ENCODE results near the gene CCNE1. TPM values are rescaled to one million over a fixed set of nuclear protein-coding genes. Genes with fewer than 3 reads are reported as not detected.

Gene CCNE1
- total RNA-seq, 4 donors from 2014 or later: 1.5 to 5.0 (median 2.9) TPM

GRCh38 chr19:29842471-29843179 is 30.8 kb downstream of the CCNE1 start:
- peak overlapping the region in 3 of 4 donors; percentile 90 to 93 (median 90) for H3K27ac ChIP-seq

GRCh38 chr19:29843180-29844051 is 31.6 kb downstream of the CCNE1 start:
- peak overlapping the region in 3 of 4 donors; percentile 90 to 93 (median 90) for H3K27ac ChIP-seq
- ATAC-seq: no peak
- peak overlapping the region; percentile 7 to 81 for H3K4me3 ChIP-seq
- peaks cover 16% of the 10 kb centered on the region for H3K27me3 ChIP-seq
- H3K4me1 ChIP-seq: peaks cover 0 to 29% (median 16%) of the 10 kb centered on the region in 3 donors
- no peaks in the 10 kb centered on the region for H3K9me3 ChIP-seq
- TF ChIP-seq POLR2A (IDR thresholded peaks at IDR 0.05) (no peak), POLR2AphosphoS5 (IDR thresholded peaks at IDR 0.05) (no peak), EP300 (IDR thresholded peaks at IDR 0.05) (no peak)
- TF ChIP-seq, protein P1, sequence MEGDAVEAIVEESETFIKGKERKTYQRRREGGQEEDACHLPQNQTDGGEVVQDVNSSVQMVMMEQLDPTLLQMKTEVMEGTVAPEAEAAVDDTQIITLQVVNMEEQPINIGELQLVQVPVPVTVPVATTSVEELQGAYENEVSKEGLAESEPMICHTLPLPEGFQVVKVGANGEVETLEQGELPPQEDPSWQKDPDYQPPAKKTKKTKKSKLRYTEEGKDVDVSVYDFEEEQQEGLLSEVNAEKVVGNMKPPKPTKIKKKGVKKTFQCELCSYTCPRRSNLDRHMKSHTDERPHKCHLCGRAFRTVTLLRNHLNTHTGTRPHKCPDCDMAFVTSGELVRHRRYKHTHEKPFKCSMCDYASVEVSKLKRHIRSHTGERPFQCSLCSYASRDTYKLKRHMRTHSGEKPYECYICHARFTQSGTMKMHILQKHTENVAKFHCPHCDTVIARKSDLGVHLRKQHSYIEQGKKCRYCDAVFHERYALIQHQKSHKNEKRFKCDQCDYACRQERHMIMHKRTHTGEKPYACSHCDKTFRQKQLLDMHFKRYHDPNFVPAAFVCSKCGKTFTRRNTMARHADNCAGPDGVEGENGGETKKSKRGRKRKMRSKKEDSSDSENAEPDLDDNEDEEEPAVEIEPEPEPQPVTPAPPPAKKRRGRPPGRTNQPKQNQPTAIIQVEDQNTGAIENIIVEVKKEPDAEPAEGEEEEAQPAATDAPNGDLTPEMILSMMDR (IDR thresholded peaks at IDR 0.05): no peak
- H3K36me3 ChIP-seq: no peaks in the 10 kb centered on the region
- WGBS, 2 donors (ENCODE audit: low coverage in 1 of 2): 2 to 3% methylated on average over 7 to 10 of the region's 48 CpGs

More at GRCh38 chr19:29842471-29843179, 30.8 kb downstream of the CCNE1 start:
- TF ChIP-seq POLR2A (IDR thresholded peaks at IDR 0.05): no peak
- TF ChIP-seq, protein P1 (IDR thresholded peaks at IDR 0.05): no peak
- TF ChIP-seq EP300 (IDR thresholded peaks at IDR 0.05): no peak
- no peak for TF ChIP-seq POLR2AphosphoS5 (IDR thresholded peaks at IDR 0.05)
- peaks cover 0 to 29% (median 16%) of the 10 kb centered on the region in 3 donors for H3K4me1 ChIP-seq
- no peaks in the 10 kb centered on the region for H3K9me3 ChIP-seq
- ATAC-seq: no peak
- peaks cover 16% of the 10 kb centered on the region for H3K27me3 ChIP-seq
- H3K36me3 ChIP-seq: no peaks in the 10 kb centered on the region
- peak overlapping the region in 1 of 2 donors; percentile 81 for H3K4me3 ChIP-seq
- WGBS, 2 donors (ENCODE audit: low coverage in 1 of 2): 68 to 83% methylated on average over 1 to 5 of the region's 11 CpGs

GRCh38 chr19:29844891-29845573 is 33.2 kb downstream of the CCNE1 start:
- 0% methylated on average over 1 to 2 of the region's 49 CpGs for WGBS, 2 donors (ENCODE audit: low coverage in 1 of 2)
- Histone ChIP-seq H3K9me3 (no peaks in the 10 kb centered on the region), H3K4me3 (peak overlapping the region; percentile 76 to 81), H3K27me3 (peaks cover 2% of the 10 kb centered on the region), H3K27ac (peak overlapping the region; percentile 54 to 93 (median 90)), H3K4me1 (peaks cover 0 to 29% (median 16%) of the 10 kb centered on the region in 3 donors), H3K36me3 (no peaks in the 10 kb centered on the region)
- ATAC-seq: peak; percentile 92
- TF ChIP-seq, protein P1 (IDR thresholded peaks at IDR 0.05): peak in 1 of 4 experiments; percentile 19
- TF ChIP-seq EP300 (IDR thresholded peaks at IDR 0.05) (no peak), POLR2A (IDR thresholded peaks at IDR 0.05) (no peak), POLR2AphosphoS5 (IDR thresholded peaks at IDR 0.05) (peak; percentile 33)

DNA sequence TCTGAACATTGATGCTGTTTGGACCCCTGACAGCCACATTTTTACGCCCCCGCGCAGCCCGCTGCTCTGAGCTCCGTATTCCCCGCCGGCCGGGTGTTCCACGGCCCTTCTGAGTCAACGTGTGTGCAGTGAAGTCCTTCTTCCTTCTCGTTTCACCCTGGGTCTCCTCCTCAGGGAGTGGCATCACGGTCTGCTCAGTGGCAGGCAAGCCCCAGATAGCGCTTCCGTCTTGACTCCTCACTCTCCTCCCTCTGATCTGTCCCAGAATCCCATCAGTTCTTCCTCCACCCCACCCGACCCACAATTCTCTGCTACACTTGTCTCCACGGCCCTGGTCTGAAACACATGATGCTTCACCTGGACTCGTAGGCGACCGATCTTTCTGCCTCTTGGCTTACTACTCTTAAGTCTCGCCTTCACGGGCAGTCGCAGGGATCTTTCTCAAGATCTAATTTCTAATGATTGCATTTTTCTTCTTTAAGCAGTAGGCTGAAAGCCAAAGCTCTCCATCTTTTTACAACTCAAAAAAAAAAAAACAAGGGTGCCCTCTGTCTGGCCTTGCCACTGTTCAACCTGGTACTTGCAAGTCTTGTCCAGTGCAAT is 33.9 kb downstream of the CCNE1 start:
- no peaks in the 10 kb centered on the region for H3K9me3 ChIP-seq
- TF ChIP-seq, protein P1 (IDR thresholded peaks at IDR 0.05): no peak
- TF ChIP-seq POLR2AphosphoS5 (IDR thresholded peaks at IDR 0.05) (no peak), POLR2A (IDR thresholded peaks at IDR 0.05) (no peak), EP300 (IDR thresholded peaks at IDR 0.05) (no peak)
- 0% methylated on average over 2 to 20 of the region's 22 CpGs for WGBS, 2 donors (ENCODE audit: low coverage in 1 of 2)
- peaks cover 0 to 29% (median 16%) of the 10 kb centered on the region in 3 donors for H3K4me1 ChIP-seq
- H3K4me3 ChIP-seq: peak overlapping the region; percentile 76 to 81
- ATAC-seq: no peak
- no peaks in the 10 kb centered on the region for H3K36me3 ChIP-seq
- no peaks in the 10 kb centered on the region for H3K27me3 ChIP-seq
- H3K27ac ChIP-seq: peak overlapping the region; percentile 54 to 93 (median 90)

All from gastroesophageal sphincter (tissue), 4 donors.